T1000 (cell line): ENCODE results near the gene NKD1.
"Not testable (repeated sequence)": the region's sequence is repeated elsewhere in the genome, so short reads cannot be mapped to it uniquely, and the experiment has no call there.

Experiments used
- DNase-seq: peaks from one replicate; lab custom pipeline; 2025; ENCODE audit warnings: mixed read lengths; lab: John Stamatoyannopoulos, UW

The NKD1 gene

DNA sequence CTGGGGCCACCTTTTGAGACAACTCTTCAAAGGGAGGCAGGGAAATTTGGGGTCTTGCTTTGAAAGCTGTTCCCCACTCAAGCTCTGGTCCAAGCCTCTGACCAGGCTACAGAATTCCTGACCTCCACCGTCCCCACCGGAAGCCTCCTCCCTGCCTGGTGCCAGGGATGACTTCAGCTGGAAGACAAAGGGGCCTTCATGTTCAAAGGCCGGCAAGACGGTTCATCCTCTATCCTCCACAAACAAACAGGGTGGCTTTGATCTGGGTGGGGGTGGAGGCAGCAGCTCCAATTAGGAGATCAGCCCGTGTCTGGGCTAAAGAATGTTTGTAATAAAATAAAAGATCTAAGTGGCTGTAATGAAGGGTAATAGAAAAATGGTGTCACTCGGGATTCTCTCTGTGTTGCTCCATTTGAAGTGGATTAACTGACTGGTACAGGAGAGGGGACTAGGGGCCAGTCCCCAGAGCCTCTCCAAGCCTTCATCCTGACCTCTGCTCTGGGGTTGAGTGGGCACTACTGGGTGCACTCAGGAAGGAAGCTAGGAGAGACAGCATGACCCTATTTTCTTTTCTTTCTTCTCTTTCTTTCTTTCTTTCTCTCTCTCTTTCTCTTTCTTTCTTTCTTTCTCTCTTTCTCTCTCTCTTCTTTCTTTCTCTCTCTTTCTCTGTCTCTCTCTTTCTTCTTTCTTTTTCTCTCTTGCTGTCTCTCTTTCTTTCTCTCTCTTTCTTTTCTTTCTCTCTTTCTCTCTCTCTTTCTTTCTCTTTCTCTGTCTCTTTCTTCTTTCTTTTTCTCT lies 27.5 kb upstream of the NKD1 start:
- DNase-seq = no peak

DNA sequence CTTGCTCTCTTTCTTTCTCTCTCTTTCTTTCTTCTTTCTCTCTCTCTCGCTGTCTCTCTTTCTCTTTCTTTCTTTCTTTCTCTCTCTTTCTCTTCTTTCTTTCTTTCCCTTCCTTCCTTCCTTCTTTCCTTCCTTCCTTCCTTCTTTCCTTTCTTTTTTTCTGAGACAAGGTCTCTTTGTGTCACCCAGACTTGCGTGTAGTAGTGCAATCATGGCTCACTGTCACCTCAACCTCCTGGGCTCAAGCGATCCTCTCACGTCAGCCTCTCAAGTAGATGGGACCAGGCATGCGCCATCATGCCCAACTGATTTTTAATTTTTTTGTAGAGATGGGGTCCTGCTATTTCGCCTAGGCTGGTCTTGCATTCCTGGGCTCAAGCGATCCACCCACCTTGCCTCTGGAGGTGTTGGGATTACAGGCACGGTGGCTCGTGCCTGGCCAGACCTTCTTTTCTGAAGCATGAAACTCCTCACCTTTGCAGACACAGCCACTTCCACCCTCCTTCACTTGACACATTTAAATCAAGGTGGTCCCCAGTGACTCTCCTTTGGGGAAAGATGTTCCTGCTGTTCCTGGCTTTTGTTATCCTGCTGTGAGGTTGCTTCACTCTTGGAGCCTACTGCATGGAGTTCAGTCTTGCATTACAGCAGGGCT lies 26.8 kb upstream of the NKD1 start:
- no peak for DNase-seq

DNA sequence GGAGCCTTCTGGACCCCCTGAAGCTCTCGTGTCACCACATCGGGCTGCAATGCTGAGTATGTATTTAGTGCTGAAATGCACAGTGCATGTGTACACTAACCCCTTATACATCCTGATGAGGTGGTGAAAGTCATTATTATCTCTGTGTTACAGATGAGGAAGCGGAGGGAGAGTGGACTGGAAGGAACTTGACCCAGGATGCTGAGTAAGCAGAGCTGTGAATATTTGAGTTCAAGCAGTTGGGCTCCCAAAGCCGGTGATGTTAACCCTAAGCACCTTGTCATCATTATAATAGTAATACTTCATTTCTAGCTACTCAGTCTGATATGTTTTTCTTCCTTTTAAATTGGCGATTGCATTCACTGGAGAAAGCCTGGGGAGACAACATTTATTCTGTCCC lies 25.9 kb upstream of the NKD1 start:
- no peak for DNase-seq

DNA sequence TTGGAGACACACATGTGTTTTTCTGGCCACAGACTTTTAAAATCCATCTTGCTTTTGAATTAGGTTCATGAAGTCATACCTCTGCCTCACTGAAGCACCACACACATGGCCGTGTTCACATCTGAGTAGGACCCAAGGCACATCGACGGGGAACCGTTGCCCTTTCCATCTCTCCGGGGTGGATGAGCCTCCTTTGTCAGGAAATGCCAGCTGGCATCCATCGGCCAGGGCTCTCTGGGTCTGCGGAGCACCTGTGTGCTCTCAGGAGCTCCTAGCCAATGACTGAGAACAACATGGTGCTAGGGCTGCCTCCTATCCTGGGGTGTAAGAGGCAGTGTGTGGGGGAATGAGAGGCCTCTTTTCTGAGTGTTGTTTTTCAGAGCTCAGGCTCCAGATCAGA lies 24.5 kb upstream of the NKD1 start:
- no peak for DNase-seq

GRCh38 chr16:50525262-50525661 lies 22.9 kb upstream of the NKD1 start:
- no peak for DNase-seq

DNA sequence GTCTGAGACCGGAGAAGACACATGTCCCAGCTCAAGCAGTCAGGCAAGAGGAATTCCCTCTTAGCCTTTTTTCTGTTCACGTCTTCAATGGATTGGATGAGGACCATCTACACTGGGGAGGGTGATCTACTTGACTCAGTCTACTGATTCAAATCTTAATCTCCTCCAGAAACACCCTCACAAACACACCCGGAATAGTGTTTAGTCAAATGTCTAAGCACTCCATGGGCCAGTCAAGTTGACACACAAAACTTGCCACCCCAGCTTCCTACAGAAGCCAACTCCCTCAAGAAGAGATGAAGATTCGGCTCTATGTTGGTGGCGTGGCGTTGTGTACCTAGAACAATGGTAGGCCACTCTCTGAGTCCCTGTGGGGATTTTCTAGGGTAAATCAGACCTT lies 22.5 kb upstream of the NKD1 start:
- DNase-seq = no peak

DNA sequence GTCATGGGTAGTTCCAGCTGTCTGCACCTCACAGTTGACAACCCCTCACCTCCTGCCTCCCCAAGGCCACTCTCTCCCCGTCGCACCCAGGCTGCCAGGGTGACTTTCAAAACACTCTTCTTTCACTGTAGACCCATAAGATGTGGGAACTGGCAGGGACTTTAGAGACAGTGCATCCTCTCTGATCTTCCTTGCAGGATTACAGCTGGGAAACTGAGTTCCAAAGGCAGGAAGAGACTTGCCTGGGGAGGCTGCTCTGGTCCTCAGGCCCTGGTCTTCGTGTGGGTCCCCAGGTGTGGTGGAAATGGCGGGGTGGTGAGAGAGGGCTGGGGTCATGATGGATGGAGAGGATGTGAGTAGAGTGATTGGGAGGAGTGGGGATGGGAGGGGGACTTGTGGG lies 21.9 kb upstream of the NKD1 start:
- no peak for DNase-seq

DNA sequence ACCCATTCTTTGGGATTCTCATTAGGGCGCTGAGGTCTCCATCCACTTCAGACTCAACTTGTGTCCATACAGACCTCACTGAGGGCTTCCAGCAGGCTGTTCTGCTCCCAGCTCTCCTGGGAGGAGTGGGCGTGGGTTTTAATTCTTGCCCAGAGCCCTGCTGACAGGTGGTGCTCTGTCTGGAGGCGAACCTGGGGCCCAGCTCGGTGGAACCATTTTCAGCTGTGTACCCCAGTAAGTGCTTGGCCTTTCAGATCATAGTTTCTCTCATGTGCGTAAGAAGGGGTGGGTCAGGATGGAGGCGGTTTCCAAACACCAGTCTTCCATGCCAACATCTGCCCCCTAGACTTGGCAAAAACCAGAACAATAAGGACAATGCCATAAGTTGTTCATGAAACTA lies 21.4 kb upstream of the NKD1 start:
- no peak for DNase-seq

- no peak for DNase-seq
Measured at GRCh38 chr16:50528820-50529219, 19.4 kb upstream of the NKD1 start.

- no peak for DNase-seq
Measured at GRCh38 chr16:50529334-50529733, 18.9 kb upstream of the NKD1 start.

GRCh38 chr16:50530277-50531236 lies 17.6 kb upstream of the NKD1 start:
- DNase-seq = no peak

- DNase-seq = no peak
Measured at GRCh38 chr16:50531359-50531758, 16.8 kb upstream of the NKD1 start.

DNA sequence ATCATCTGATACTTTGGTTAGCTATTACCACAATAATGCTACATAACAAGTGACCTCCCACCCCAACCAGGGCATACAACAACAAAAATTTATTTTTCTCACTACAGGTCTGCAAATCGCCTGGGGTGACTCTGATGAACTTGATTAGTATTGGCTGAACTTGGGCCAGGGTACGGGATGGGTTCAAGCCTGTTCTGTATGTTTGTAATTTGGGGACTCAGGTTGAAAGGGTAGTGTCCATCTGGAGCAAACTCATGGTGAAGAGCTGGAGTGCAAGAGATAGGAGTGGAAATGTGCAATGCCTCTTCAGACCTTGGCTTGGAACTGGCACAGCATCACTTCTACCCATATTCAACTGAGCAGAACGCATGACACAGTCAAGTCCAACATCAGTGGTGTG lies 16.3 kb upstream of the NKD1 start:
- DNase-seq = no peak

GRCh38 chr16:50532576-50532975 lies 15.6 kb upstream of the NKD1 start:
- no peak for DNase-seq

GRCh38 chr16:50533317-50533716 lies 14.9 kb upstream of the NKD1 start:
- no peak for DNase-seq

DNA sequence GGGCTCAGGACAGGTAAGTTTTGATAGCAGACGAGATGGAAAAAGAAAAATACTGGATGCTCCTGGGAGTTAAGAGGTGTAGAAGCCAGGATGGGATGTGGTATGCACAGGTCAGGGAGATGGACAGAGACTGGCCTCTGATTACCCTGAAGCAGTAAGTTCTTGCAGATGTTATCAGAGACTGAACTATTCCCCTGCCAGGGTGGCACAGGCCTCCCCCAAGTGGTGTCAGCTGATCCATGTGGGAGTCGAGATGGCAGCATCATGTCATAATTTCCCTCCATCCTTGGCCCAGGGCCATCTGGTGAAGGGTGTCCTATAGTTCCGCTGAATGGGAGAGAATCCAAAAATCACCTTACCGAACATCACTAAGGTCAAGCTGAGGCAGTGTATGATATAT lies 14.1 kb upstream of the NKD1 start:
- no peak for DNase-seq

- DNase-seq = no peak
Measured at GRCh38 chr16:50534556-50534955, 13.6 kb upstream of the NKD1 start.

DNA sequence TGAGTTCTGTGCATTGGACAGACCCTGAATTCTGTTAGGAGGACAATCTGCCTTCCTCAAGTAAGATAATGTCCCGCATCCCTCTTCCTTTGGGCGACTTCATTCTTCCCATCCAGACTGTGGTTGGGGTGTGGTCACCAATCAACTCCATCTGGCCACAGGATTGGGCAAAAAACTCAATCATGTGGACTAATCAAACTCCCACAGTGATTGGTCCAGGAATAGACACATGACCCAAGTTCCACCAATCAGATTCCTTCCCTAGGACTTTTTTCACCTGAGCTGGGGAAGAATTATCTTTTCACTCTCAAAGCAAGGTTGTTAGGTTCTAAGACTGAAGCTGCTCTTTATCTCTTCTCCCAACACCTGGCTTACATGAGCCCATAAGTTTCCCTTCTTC lies 13.2 kb upstream of the NKD1 start:
- no peak for DNase-seq

GRCh38 chr16:50535506-50536257 lies 12.5 kb upstream of the NKD1 start:
- no peak for DNase-seq

DNA sequence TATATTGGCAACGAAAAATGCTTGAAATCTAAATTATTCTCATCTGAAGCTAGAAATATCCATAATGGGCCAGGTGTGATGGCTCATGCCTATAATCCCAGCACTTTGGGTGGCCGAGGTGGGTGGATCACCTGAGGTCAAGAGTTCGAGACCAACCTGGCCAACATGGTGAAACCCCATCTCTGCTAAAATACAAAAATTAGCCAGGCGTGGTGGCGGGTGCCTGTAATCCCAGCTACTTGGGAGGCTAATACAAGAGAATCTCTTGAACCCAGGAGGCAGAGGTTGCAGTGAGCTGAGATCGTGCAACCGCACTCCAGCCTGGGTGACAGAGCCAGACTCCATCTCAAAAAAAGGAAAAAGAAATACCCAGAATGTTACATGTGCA lies 11.9 kb upstream of the NKD1 start:
- not testable (repeated sequence) for DNase-seq

DNA sequence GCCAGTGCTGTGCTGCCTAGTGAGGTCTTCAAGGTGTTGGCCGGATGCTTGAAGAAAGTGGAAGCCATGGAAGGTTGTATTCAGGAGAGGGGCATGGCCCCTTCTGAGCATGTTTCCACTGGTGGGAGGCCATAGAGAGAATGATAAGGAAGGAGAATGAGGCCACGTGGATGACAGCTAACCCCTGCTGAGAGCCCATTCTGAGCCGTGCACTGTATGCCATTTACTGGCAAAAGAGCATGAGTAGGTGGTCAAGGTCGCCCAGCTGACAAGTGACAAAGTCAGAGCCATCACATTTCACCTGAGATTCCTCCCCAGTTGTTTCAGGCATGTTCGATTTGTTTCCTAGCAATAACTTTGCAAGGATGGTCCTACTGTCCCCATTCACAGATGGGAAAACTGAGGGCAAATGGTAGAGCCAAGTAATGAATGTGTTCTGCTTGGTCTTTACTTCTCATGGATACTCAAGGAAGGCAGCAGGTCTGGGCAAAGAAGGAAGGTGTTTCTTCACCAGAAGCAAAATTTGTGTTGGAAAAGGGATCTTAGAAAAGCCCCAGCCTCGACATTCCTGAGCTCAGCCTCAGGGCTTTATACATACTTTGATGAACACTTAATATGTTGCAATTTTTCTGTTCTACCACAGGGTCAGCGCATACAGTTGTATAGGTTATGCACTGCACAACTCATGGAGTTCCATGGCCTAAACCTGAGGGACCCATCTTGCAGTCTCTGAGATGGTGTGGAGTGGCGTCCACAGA lies 10.5 kb upstream of the NKD1 start:
- DNase-seq = no peak
